GM13976 (cell line): ENCODE results near the gene IFTAP.

ENCODE experiments used
- DNase-seq: peaks from one replicate; pipeline ENCODE4 v3.0.0; 2012; ENCODE audit warnings: low spot score
- CTCF ChIP-seq: IDR thresholded peaks from 2 replicates; pipeline ENCODE4 v1.5.1; 2012; ENCODE audit warnings: borderline replicate concordance, mild to moderate bottlenecking; ENCODE audit not compliant: insufficient read depth; ENCODE audit errors: extremely low read depth, missing control alignments, control extremely low read depth
- in situ Hi-C: fragments of 300-500 bp; cut with MboI; formaldehyde crosslinking; loops from one replicate; pipeline ENCODE4 v1.12.0; 2022; ENCODE audit warnings: low sequenced_read_pairs, mixed read lengths, inconsistent platforms; ENCODE audit not compliant: unreplicated experiment

IFTAP gene

GRCh38 chr11:36565031-36565610 is 29.2 kb upstream of the IFTAP start:
- in situ Hi-C loops = loop anchor here (25.0 kb wide), 1 partner anchor 172 kb away; no protein-coding TSS in a partner anchor
- DNase-seq = no peak
- TF ChIP-seq CTCF = no peak

- no peak for TF ChIP-seq CTCF
- in situ Hi-C loops = loop anchor here (25.0 kb wide), 1 partner anchor 171 kb away; no protein-coding TSS in a partner anchor
- DNase-seq = peak; percentile 10
Observed at GRCh38 chr11:36566407-36567053, 27.8 kb upstream of the IFTAP start.

- DNase-seq = no peak
- in situ Hi-C loops = loop anchor here (25.0 kb wide), 1 partner anchor 170 kb away; no protein-coding TSS in a partner anchor
- no peak for TF ChIP-seq CTCF
Observed at GRCh38 chr11:36567694-36568093, 26.6 kb upstream of the IFTAP start, which contains the start of gene RAG1. RAG1 (plus strand) TSS chr11:36568007; CDS start chr11:36573305, 5,298 bp downstream.

GRCh38 chr11:36569095-36569494 is 25.2 kb upstream of the IFTAP start:
- in situ Hi-C loops = loop anchor here (25.0 kb wide), 1 partner anchor 168 kb away; no protein-coding TSS in a partner anchor
- no peak for TF ChIP-seq CTCF
- no peak for DNase-seq

- no peak for TF ChIP-seq CTCF
- in situ Hi-C loops = loop anchor here (25.0 kb wide), 1 partner anchor 163 kb away; no protein-coding TSS in a partner anchor
- no peak for DNase-seq
Observed at GRCh38 chr11:36574486-36574885, 19.8 kb upstream of the IFTAP start.

GRCh38 chr11:36577373-36577772 is 16.9 kb upstream of the IFTAP start:
- no peak for DNase-seq
- TF ChIP-seq CTCF = no peak
- in situ Hi-C loops = no loop called here
